Measurements from ENCODE around the gene SIPA1L3.

Gene SIPA1L3

GRCh38 chr19:38084196-38084595 is 177.2 kb downstream of the SIPA1L3 start:
- DNase-seq (ENCODE audit: low spot score) = no peak
- TF ChIP-seq CTCF (IDR thresholded peaks at IDR 0.05; ENCODE audit: extremely low read depth, insufficient read depth, missing control alignments) = no peak
- in situ Hi-C loops (cut with MboI; ENCODE audit: low pct_unique_long_range_greater_than_20kb, low sequenced_read_pairs, unreplicated experiment) = no loop called here

- no peak for DNase-seq (ENCODE audit: low spot score)
- in situ Hi-C loops (cut with MboI; ENCODE audit: low pct_unique_long_range_greater_than_20kb, low sequenced_read_pairs, unreplicated experiment) = no loop called here
- no peak for TF ChIP-seq CTCF (IDR thresholded peaks at IDR 0.05; ENCODE audit: extremely low read depth, insufficient read depth, missing control alignments)
Measured at GRCh38 chr19:38089440-38089839, 182.4 kb downstream of the SIPA1L3 start.

- no peak for DNase-seq (ENCODE audit: low spot score)
- no peak for TF ChIP-seq CTCF (IDR thresholded peaks at IDR 0.05; ENCODE audit: extremely low read depth, insufficient read depth, missing control alignments)
- in situ Hi-C loops (cut with MboI; ENCODE audit: low pct_unique_long_range_greater_than_20kb, low sequenced_read_pairs, unreplicated experiment) = no loop called here
Measured at GRCh38 chr19:38093154-38093553, 186.1 kb downstream of the SIPA1L3 start.

GRCh38 chr19:38093587-38093986 is 186.6 kb downstream of the SIPA1L3 start:
- in situ Hi-C loops (cut with MboI; ENCODE audit: low pct_unique_long_range_greater_than_20kb, low sequenced_read_pairs, unreplicated experiment) = no loop called here
- DNase-seq (ENCODE audit: low spot score) = no peak
- TF ChIP-seq CTCF (IDR thresholded peaks at IDR 0.05; ENCODE audit: extremely low read depth, insufficient read depth, missing control alignments) = no peak

GRCh38 chr19:38095411-38096308 is 188.7 kb downstream of the SIPA1L3 start:
- peak; percentile 69 for TF ChIP-seq CTCF (IDR thresholded peaks at IDR 0.05; ENCODE audit: extremely low read depth, insufficient read depth, missing control alignments)
- peak; percentile 71 for DNase-seq (ENCODE audit: low spot score)
- in situ Hi-C loops (cut with MboI; ENCODE audit: low pct_unique_long_range_greater_than_20kb, low sequenced_read_pairs, unreplicated experiment) = no loop called here

GRCh38 chr19:38099966-38100365 is 193.0 kb downstream of the SIPA1L3 start:
- TF ChIP-seq CTCF (IDR thresholded peaks at IDR 0.05; ENCODE audit: extremely low read depth, insufficient read depth, missing control alignments) = no peak
- no peak for DNase-seq (ENCODE audit: low spot score)
- in situ Hi-C loops (cut with MboI; ENCODE audit: low pct_unique_long_range_greater_than_20kb, low sequenced_read_pairs, unreplicated experiment) = no loop called here

All from GM13977 (cell line).